HPDE6-E6E7 (cell line): ENCODE data around the gene NPPA.
"Not testable (repeated sequence)": the region's sequence is repeated elsewhere in the genome, so short reads cannot be mapped to it uniquely, and the experiment has no call there.

Experiments used
- DNase-seq: peaks from one replicate; pipeline ENCODE4 v3.0.0; 2011; ENCODE audit warnings: missing footprints; ENCODE audit errors: extremely low spot score

Gene NPPA

DNA sequence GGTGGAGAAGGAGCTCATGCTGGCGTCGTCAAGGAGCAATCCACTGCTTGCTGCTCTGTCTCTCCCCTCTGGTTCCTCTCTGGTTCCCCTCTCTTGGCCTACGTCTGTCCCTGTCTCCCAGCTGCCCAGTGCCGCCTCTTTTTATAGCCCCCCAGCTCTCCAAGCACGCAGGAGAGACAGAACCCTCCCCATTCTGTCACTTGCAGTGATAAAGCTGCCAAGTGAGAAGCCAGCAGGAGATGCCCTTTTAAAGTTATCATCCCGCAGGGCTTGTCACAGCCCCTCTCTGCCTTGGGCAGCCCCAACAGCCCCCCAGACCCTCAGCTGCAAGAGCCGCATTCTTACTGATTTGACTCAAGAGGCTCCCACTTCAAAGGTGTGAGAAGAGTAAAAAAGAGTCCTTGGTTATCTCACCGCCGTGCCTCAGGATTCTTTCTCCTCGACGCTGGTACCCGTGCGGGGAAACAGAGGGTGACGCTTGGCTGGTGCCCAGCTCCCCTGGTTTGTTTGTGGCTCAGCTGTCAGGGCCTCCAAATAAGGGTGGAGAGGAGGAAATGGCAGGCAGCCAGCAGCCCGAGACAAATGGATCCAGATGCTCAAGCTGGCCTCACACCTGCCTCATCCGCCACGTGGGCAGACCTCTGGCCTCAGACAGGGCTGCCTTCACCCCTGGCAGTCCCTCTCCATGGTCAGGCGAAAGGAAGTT lies at the start of gene NPPA:
Gene NPPA (minus strand): TSS at position 117 of the 706 bp plus-strand sequence. CDS start 99 bp downstream, at position 18.
- DNase-seq, result no peak

DNA sequence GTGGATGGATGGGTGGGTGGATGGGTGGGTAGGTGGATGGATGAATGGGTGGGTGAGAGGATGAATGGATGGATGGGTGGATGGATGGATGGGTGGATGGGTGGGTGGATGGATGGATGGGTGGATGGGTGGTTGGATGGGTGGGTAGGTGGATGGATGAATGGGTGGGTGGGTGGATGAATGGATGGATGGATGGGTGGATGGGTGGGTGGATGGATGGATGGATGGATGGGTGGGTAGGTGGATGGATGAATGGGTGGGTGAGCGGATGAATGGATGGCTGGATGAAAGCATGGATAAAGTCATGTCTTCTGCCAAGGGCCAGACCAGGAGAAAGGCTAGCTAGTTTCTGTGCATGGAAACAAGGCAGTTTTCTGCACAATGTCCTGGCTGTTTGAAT lies 46.9 kb upstream of the NPPA start:
- DNase-seq, result not testable (repeated sequence)

DNA sequence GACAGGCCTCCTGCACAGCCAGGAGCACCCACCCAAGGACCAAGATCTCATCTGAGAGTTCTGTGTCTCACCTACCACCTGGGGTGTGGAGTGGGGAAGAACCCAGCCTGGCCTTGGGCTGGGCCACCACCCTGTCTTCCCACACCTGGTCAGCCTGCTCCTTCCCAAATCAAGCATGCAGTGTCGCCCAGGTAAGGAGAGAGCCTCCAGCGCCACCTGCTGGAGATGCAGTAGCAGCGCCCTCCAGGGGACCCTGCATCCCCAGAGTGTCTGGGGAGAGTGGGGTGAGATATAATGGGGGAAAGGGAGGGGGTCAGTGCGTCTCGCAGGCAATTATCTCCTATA lies 46.3 kb upstream of the NPPA start:
- DNase-seq, result peak; percentile 92

DNA sequence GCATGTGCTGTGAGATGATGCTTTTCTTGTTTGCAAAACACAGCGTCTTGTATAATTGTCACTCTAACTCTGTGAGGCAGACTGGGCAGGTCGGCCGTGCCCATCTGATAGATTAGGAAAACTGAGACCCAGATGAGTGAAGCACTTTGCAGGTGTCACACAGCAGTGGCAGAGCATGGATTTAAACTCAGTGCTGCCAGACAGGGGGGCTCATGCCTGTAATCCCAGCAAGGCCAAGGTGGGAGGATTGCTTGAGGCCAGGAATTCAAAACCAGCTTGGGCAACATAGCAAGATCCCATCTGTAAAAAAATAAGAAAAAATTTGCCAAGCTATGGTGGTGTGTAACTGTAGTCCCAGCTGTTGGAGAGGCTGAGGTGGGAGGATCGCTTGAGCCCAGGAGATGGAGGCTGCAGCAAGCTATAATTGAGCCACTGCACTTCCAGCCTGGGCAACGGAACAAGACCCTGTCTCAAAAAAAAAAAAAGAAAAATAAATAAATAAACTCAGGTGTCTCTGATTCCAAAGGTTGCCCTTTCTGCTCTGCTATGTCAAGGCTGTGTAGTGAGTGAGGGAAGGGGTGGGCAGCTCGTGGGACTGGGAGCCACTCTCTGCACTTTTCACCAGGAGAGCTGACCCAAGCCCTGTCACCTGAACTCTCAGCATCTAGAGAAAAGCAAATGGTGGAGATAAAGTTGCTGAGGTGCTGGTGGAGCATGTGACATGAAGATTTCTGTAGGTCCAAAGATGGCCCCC lies 44.0 kb upstream of the NPPA start:
- DNase-seq, result no peak

DNA sequence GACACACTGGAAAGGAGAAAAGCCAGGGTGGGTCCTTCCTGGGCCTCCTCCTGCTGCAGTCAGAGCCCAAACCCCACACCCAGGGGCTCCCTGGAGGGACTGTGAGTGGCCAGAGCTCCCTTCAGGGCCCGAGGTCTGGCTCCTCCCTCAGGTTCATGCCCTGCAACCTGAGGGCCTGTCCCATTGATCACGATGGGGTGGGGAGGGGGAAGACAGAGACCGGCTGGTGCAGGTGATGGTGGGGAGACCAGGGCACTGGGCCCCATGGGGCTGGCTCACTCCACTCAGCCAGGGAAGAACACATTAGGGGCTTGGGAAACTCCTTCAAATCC lies 41.3 kb upstream of the NPPA start:
- DNase-seq, result no peak

DNA sequence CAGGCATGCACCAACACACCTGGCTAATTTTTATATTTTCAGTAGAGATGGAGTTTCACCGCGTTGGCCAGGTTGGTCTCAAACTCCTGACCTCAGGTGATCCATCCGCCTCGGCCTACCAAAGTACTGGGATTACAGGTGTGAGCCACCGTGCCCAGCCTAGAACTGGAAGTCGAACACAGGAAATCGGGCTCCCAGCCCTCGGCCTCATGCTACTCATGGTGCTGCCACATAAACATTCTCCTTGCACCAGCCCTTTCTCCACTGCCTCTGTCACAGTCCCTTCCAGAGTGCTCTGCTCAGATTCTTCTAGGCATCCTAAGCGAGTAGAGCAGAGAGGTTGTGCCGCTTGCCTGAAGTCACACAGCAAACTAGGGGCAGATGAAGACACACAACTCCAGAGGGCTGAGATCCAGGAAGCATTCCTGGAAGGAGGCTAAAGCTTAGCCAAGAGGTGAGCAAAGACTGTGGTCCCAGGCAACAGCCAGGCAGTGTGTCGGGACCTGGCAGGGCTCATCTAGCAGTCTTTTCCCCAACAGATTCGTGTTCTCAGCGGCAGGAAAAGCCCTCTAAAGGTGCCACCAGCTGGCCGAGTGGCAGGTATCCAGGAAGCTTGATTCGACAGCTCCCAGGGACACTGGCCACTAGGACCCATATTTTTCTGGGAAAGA lies 40.8 kb upstream of the NPPA start:
- no peak for DNase-seq

DNA sequence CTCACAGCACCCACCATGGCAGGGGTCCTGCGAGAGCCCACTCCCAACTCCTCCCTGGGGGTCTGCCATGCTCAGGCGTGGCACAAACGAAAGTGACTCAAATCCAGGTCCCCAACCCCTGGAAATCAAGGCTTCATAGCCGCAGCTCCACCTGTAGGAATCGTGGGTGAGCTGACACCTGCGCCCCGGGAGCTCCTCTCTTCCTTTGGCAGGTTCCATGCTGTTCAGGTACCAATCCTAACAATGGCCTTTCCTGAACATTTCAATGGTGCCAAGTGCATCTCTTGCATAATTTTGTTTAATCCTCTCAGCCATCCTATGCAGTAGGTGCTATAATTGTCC lies 40.1 kb upstream of the NPPA start:
- DNase-seq, result no peak

DNA sequence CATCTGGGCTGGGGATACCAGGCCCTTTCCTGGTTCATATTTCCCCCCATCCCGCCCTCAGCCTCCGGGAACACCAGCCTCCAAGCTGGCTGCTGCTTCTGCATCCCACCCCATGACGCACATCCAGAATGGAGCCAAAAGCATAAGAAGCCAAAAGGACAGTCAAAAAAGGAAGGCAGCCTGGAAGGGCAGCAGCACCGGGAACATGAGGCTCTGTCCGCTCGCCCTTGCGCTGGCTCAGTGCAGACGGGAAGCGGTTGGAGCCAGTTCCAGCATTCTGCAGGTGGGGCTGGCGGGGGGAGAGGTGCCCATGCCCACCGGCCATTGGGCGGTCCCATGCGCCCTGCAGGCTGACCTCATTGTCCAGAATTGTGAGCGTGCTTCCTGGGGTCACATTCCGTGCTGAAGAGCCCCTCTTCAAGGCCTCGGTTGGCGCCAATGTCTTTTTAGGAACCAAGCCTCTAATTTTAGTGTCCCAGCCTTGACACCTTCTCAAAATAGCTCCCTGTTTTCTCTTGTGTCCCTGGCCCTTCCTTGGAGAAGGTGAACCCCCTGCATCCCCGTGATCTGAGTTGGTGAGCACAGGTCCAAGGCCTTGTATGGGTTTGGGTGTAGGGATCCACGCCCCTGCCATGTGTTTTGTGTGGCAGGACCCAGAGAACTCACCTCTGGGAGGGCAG lies 39.5 kb upstream of the NPPA start:
- DNase-seq, result no peak

DNA sequence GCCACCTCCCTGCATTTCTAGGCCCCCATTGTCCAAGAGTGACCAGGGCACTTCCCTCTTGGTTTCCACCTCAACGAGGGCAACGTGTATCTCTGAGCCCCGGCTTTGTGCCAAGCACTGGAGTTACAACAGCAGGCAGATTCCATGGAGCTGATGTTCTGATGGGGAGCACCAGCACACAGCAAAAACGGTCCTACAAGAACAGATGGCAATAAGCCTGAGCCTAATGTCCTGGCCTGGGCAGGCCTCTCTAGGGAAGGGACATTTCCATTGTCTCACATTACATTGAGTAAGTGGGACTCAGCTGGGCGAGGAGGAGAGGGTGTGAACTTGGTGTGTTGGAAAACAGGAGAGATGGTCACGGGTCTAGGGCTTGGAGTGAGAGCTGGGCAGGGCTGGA lies 38.3 kb upstream of the NPPA start:
- DNase-seq, result no peak

DNA sequence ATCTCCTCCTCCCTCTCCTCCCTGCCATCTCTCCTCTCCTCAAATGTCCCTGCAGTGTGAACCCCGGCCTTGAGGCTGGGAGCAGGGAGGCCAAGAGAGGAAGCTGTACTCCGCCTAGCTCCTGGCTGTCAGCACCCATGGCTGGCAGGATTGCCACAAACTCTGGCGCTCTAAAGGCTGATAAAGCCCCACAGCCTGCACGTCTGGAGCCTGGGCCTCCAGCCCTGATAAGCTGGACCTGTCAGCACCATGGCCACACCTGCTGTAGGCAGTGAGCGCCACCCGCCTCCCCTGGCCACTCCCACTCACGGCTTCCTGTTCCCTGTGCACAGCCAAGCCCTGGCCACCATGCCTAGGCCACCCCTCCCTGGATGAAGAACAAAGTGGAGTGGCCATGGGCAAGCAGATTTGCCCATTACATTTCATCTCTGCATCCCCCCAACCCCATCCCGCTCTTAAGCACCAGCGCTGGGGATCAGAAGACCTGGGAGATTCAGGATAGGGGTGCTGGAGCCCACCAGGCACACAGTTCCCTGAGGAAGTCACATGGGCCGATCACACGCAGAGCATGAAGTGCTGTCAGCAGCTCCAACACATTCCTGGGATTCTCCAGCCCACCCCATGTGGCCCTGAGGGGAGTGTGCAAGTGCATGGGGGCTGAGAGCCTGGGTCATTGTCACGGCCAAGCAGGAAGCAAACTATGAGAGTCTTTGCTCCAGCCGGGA lies 35.4 kb upstream of the NPPA start:
- DNase-seq, result peak; percentile 38

DNA sequence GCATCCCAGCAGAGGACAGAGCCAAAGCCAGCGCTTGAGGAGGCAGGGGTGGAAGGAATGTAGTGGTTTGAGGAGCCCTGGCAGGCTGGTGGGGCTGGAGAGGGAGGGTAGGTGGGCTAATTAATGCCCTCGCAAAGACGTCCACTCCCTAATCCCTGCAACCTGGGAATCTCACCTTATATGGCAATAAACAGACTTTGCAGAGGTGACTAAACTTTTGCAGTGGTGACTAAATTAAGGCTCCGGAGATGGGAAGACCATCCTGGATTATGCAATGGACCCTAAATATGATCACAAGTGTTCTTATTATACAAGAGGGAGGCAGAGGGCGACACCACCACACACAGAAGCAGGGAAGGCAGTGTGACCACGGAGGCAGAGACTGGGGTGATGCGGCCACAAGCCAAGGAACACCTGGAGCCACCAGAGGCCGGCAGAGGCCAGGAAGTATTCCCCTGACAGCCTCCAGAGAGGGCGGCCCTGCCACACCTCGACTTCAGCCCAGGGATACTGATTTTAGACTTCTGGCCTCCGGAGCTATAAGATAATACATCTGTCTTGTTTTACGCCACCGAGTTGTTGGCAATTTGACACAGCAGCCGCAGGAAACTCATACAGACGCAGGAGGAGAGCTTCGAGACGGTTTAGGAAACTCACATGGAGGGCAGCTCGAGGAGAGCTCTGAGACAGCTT lies 34.3 kb upstream of the NPPA start:
- DNase-seq, result no peak

DNA sequence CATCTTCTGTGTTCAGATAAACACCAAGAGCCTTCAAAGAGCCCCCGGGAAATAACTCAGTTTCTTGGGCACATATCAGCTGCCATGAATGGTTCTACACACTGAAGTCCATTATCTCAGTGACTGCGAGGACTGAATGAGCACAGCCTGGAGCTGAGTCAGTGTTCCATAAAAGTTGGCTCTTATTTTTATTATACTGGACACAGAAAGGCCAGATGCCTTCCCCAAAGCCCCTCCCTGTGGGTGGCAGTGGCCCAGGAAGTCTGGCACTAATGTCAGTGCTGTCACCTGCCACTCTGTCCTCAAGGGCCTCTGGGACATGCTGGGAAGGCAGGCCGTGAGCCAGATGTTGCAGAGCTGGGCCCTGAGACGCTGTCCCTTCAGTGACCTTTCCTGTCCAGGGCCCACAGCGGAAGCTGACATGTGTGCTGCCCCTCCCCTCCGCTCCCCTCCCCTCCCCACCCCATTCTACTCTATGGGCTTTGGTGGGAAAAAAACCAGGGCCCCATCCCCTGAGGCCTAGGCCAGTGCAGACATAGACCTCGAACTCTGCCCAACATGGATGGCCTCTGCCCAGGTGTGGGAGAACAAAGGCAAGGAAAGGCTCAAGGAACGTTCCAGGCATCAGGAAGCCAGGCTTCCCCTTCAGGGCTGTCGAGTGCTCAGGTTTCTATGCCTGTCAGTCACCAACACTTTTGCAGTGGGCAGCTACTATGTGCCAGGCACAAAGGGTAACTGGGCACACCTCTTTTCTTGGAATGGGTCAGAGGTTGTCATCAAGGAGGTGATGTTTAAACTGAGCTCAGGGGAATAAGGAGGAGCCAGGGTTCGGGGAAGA lies 33.5 kb upstream of the NPPA start:
- DNase-seq, result no peak

DNA sequence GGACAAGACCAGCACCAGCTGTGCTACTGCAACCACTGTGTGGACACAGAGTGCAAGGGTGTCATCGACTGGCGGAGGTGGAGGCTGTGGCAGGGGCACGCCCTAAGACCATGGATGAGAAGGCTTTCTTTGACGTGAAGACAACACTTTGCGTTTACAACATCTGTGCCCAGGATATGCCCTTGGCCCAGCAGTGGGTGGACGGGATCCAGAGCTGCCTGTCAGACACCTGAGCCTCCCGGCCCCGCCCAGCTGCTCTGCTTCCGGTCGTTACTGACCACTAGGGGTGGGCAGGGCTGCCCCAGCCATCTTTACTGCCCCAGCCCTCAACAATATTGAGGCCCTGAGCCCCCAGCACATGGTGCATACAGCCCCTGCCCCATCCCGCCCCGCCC lies 32.6 kb upstream of the NPPA start:
- no peak for DNase-seq

DNA sequence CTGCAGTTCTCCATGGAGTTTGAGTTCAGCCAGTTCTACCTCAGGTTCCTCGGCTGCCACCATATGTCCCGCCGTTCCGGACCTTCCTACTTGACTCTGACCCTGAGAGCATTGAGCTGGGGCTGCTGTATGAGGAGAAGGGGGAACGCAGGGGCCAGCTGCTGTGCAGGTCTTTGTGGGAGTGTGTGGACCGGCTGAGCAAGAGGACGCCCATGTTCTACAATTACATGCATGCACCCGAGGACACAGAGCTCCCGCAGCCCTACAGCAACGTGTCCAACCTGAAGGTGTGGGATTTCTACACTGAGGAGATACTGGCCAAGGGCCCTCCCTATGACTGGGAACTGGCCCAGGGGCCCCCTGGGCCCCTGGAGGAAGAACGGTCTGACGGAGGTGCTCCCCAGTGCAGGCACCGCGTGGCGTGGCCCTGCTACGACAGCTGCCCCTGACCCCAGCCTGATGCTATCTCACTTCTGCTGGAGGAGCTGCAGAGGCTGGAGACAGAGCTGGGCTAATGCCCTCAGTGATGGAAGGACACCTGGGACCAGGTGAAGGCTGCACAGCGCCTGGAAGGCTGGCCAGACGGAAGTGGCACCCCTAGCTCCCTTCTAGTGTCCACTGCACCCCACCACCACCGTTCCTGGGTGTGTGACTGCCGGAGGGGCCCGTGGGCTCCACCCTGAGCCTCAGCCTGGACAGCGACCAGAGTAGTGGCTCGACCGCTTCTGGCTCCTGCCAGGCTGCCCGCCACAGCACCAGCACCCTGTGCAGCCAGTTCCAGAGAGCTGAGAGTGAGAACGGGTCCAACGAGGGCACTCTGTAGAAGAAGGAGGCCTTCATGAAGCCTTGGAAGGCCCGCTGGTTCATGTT lies 32.0 kb upstream of the NPPA start:
- no peak for DNase-seq

DNA sequence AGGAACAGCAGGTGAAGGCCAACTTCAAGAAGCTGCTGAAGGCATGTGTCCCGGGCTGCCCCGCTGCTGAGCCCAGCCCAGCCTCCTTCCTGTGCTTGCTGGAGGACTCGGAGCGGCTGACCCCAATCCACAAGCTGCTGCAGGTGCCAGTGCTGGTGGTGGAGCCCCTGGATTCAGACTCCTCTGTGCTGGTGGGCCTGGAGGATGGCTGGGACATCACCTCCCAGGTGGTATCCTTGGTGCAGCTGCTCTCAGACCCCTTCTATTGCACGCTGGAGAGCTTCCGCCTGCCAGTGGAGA lies 31.3 kb upstream of the NPPA start:
- no peak for DNase-seq

DNA sequence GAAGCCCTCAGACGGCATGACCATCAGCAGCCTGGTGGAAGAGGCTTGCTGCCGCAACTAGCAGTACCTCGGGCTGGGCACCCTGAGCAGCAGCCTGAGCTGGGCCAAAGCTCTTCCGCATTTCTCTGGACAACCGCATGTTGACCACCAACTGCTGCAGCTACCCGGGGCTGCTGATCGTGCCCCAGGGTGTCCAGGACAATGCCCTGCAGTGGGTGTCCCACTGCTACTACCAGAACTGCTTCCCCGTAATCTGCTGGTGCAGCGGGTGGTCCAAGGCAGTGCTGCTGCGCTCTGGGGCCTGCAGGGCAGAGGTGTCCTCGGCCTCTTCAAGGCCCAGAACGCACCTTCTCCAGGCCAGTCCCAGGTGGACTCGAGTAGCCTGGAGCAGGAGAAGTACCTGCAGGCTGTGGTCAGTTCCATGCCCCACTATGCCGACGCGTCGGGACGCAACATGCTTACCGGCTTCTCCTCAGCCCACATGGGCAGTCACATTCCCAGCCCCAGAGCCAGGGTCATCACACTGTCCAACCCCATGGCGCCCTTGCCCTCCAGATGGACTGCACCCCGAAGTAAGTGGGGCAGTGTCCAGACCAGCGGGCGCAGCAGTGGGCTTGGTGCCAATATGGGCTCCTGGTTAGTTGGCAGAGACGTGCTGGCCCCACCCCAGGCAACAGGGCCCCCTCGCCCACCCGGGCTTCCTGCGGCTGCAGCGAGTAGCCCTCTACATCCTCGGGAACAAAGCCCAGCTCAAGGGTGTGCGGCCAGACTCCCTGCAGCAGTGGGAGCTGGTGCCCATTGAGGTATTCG lies 30.7 kb upstream of the NPPA start:
- DNase-seq, result no peak

DNA sequence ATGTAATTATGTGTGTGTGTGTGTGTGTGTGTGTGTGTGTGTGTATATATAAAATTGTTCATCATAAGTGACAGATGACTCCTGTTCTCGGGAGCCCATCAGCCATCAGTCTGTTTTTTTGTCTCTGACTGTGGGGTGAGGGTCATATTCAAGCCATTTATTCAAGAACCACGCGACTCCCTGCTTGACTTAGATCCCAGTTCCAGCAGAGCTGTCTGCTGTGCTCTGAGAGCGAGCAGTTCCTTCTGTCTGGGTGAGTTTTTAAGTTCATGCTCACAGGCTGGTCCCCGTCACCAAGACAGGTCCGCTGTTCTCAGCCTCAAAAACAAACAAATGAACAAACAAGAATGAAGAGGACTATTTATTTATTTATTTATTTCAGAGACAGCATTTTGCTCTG lies 29.5 kb upstream of the NPPA start:
- no peak for DNase-seq

DNA sequence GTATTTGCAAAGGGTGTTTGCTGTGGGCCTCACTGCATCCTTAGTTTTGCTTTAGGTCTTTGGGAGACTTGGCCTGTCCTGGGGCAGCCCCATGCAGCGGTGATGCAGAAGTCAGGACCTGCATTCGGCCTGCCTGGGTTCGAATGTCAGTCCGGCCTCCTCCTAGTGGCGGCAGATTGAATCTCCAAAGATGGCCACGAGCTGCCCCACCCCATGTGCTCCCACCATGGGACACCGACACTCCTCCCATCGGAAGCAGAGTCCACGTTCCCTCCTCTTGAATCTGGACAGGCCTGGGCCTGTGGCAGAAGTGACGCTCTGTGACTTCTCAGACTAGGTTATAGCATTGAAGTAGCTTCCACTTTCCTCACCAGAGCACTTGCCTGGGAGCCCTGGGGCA lies 27.5 kb upstream of the NPPA start:
- DNase-seq, result no peak

DNA sequence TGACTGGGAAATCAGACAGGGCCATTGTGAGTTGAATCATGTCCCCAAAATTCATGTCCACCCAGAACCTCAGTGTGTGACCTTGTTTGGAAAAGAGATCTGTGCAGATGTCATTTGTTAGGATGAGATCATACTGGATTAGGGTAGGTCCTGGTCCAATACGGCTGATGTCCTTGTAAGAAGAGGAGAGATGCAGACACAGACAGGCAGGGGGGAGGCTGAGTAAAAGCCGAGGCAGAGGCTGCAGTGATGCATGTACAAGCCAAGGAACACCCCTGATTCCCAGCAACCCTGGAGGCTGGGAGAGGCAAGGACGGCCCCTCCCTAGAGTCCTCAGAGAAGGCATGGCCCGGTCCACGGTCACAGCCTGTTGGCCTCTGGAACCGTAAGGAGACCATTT lies 27.0 kb upstream of the NPPA start:
- DNase-seq, result no peak
